Measurements from ENCODE around the gene CHPT1. TPM values are rescaled to one million over a fixed set of nuclear protein-coding genes. Genes with fewer than 3 reads are reported as not detected.
"Not testable (repeated sequence)": the region's sequence is repeated elsewhere in the genome, so short reads cannot be mapped to it uniquely, and the experiment has no call there.

Gene CHPT1
- total RNA-seq, 1 donor from 2014 or later: 65.3 TPM

GRCh38 chr12:101675555-101675954 is 21.9 kb upstream of the CHPT1 start:
- Histone ChIP-seq H3K27ac (no peak overlapping the region), H3K4me1 (no peaks in the 10 kb centered on the region), H3K4me3 (no peak overlapping the region), H3K27me3 (ENCODE audit: low read depth) (no peaks in the 10 kb centered on the region), H3K36me3 (no peaks in the 10 kb centered on the region), H3K9me3 (no peaks in the 10 kb centered on the region)
- no peak for TF ChIP-seq CTCF (IDR thresholded peaks at IDR 0.05)
- ATAC-seq: no peak
- intact Hi-C loops (cut with DNase I): no loop called here
- no peak for DNase-seq

GRCh38 chr12:101676497-101676896 is 20.9 kb upstream of the CHPT1 start:
- H3K4me1 ChIP-seq; ATAC-seq; H3K36me3 ChIP-seq; intact Hi-C loops (cut with DNase I); H3K4me3 ChIP-seq; H3K27me3 ChIP-seq (ENCODE audit: low read depth); H3K9me3 ChIP-seq; DNase-seq; H3K27ac ChIP-seq: not testable (repeated sequence)

GRCh38 chr12:101678081-101678480 is 19.4 kb upstream of the CHPT1 start:
- Histone ChIP-seq H3K27me3 (ENCODE audit: low read depth) (no peaks in the 10 kb centered on the region), H3K4me3 (no peak overlapping the region), H3K9me3 (no peaks in the 10 kb centered on the region), H3K36me3 (no peaks in the 10 kb centered on the region), H3K4me1 (no peaks in the 10 kb centered on the region), H3K27ac (no peak overlapping the region)
- no peak for TF ChIP-seq CTCF (IDR thresholded peaks at IDR 0.05)
- ATAC-seq (no peak), DNase-seq (no peak)
- intact Hi-C loops (cut with DNase I): no loop called here

- ATAC-seq (no peak), DNase-seq (no peak)
- H3K27ac ChIP-seq: no peak overlapping the region
These were observed 17.2 kb upstream of the CHPT1 start for GRCh38 chr12:101680240-101680639.

GRCh38 chr12:101680647-101681046 is 16.8 kb upstream of the CHPT1 start:
- intact Hi-C loops (cut with DNase I): no loop called here

More at GRCh38 chr12:101680240-101680639, 17.2 kb upstream of the CHPT1 start:
- Histone ChIP-seq H3K4me3 (no peak overlapping the region), H3K36me3 (no peaks in the 10 kb centered on the region), H3K27me3 (ENCODE audit: low read depth) (no peaks in the 10 kb centered on the region), H3K4me1 (no peaks in the 10 kb centered on the region), H3K9me3 (no peaks in the 10 kb centered on the region)
- no peak for TF ChIP-seq CTCF (IDR thresholded peaks at IDR 0.05)
- intact Hi-C loops (cut with DNase I): no loop called here

GRCh38 chr12:101681627-101682026 is 15.8 kb upstream of the CHPT1 start:
- H3K4me1 ChIP-seq; intact Hi-C loops (cut with DNase I); H3K9me3 ChIP-seq; ATAC-seq; H3K36me3 ChIP-seq; DNase-seq; H3K27me3 ChIP-seq (ENCODE audit: low read depth); H3K27ac ChIP-seq; H3K4me3 ChIP-seq: not testable (repeated sequence)

More at GRCh38 chr12:101680647-101681046, 16.8 kb upstream of the CHPT1 start:
- Histone ChIP-seq H3K27me3 (ENCODE audit: low read depth) (no peaks in the 10 kb centered on the region), H3K4me3 (no peak overlapping the region), H3K4me1 (no peaks in the 10 kb centered on the region), H3K27ac (no peak overlapping the region), H3K36me3 (no peaks in the 10 kb centered on the region), H3K9me3 (no peaks in the 10 kb centered on the region)
- no peak for ATAC-seq
- TF ChIP-seq CTCF (IDR thresholded peaks at IDR 0.05): no peak
- DNase-seq: no peak

- ATAC-seq: no peak
- no peak for TF ChIP-seq CTCF (IDR thresholded peaks at IDR 0.05)
- no peaks in the 10 kb centered on the region for H3K27me3 ChIP-seq (ENCODE audit: low read depth)
- DNase-seq: no peak
- no peaks in the 10 kb centered on the region for H3K36me3 ChIP-seq
- H3K4me1 ChIP-seq: no peaks in the 10 kb centered on the region
- no peak overlapping the region for H3K4me3 ChIP-seq
- H3K9me3 ChIP-seq: no peaks in the 10 kb centered on the region
- no peak overlapping the region for H3K27ac ChIP-seq
- intact Hi-C loops (cut with DNase I): no loop called here
These were observed 12.3 kb upstream of the CHPT1 start for GRCh38 chr12:101685092-101685491.

Measured in lower lobe of right lung (tissue), 2 donors.